ENCODE data around the gene ADRA2B.
"Not testable (repeated sequence)": the region's sequence is repeated elsewhere in the genome, so short reads cannot be mapped to it uniquely, and the experiment has no call there.

ADRA2B gene

GRCh38 chr2:96088340-96089335, 27.7 kb downstream of the ADRA2B start:
- in situ Hi-C loops (cut with MboI; ENCODE audit: low pct_unique_long_range_greater_than_20kb, low sequenced_read_pairs, unreplicated experiment), result no loop called here
- DNase-seq (ENCODE audit: low spot score), result no peak

GRCh38 chr2:96087130-96087529, 29.2 kb downstream of the ADRA2B start:
- no peak for DNase-seq (ENCODE audit: low spot score)
- in situ Hi-C loops (cut with MboI; ENCODE audit: low pct_unique_long_range_greater_than_20kb, low sequenced_read_pairs, unreplicated experiment), result no loop called here
- no peak for TF ChIP-seq CTCF (IDR thresholded peaks at IDR 0.05; ENCODE audit: extremely low read depth, insufficient read depth, missing control alignments)

More at GRCh38 chr2:96088340-96089335, 27.7 kb downstream of the ADRA2B start:
- TF ChIP-seq CTCF (IDR thresholded peaks at IDR 0.05; ENCODE audit: extremely low read depth, insufficient read depth, missing control alignments), result no peak

GRCh38 chr2:96085541-96086355, 30.6 kb downstream of the ADRA2B start:
- TF ChIP-seq CTCF (IDR thresholded peaks at IDR 0.05; ENCODE audit: extremely low read depth, insufficient read depth, missing control alignments), result no peak
- in situ Hi-C loops (cut with MboI; ENCODE audit: low pct_unique_long_range_greater_than_20kb, low sequenced_read_pairs, unreplicated experiment), result no loop called here

GRCh38 chr2:96084858-96085518, 31.4 kb downstream of the ADRA2B start:
- DNase-seq (ENCODE audit: low spot score); in situ Hi-C loops (cut with MboI; ENCODE audit: low pct_unique_long_range_greater_than_20kb, low sequenced_read_pairs, unreplicated experiment): not testable (repeated sequence)

More at GRCh38 chr2:96085541-96086355, 30.6 kb downstream of the ADRA2B start:
- DNase-seq (ENCODE audit: low spot score), result no peak

GRCh38 chr2:96083989-96084857, 32.1 kb downstream of the ADRA2B start:
- in situ Hi-C loops (cut with MboI; ENCODE audit: low pct_unique_long_range_greater_than_20kb, low sequenced_read_pairs, unreplicated experiment), result no loop called here
- no peak for DNase-seq (ENCODE audit: low spot score)
- TF ChIP-seq CTCF (IDR thresholded peaks at IDR 0.05; ENCODE audit: extremely low read depth, insufficient read depth, missing control alignments), result no peak

- no peak for TF ChIP-seq CTCF (IDR thresholded peaks at IDR 0.05; ENCODE audit: extremely low read depth, insufficient read depth, missing control alignments)
- in situ Hi-C loops (cut with MboI; ENCODE audit: low pct_unique_long_range_greater_than_20kb, low sequenced_read_pairs, unreplicated experiment), result no loop called here
- no peak for DNase-seq (ENCODE audit: low spot score)
Measured at GRCh38 chr2:96083064-96083939, 33.1 kb downstream of the ADRA2B start.
